IMR-90 (cell line): Measurements from ENCODE around the gene EXOC2. TPM values are rescaled to one million over a fixed set of nuclear protein-coding genes. Genes with fewer than 3 reads are reported as not detected.

ENCODE experiments used
- ATAC-seq: fragments of 200-7000 bp; cut with Tn5 transposase; 2 replicates; pipeline ENCODE4 v1.9.1; 2020; ENCODE audit warnings: low read depth, mild to moderate bottlenecking, moderate library complexity
- BruUV-seq: library from RNA; stranded (reverse); fragments of 400-500 nt; replicated peaks from 2 replicates; lab custom pipeline; 2021; lab: Mats Ljungman, UMichigan
- CTCF ChIA-PET: fragments of 300-600 bp; formaldehyde crosslinking; extraction: SDS; loops from one replicate; lab custom pipeline; 2021; ENCODE audit warnings: antibody characterized with exemption; lab: Yijun Ruan, JAX
- POLR2A ChIA-PET: fragments of 300-600 bp; sonication (Branson Sonifier 250); formaldehyde crosslinking; loops from one replicate; lab custom pipeline; 2022; ENCODE audit warnings: antibody characterized with exemption; ENCODE audit not compliant: unreplicated experiment; lab: Charles Lee
- DNase-seq: peaks from one replicate; pipeline ENCODE4 v3.0.0; 2013
- H2AFZ ChIP-seq: replicated peaks from 2 replicates; pipeline ENCODE3; 2013; ENCODE audit warnings: low read length, mild to moderate bottlenecking; ENCODE audit not compliant: poor library complexity
- H2AK5ac ChIP-seq: 2 replicates; pipeline ENCODE4 v1.6.1; 2013; ENCODE audit warnings: low read depth, low read length, inconsistent platforms
- H2AK9ac ChIP-seq: replicated peaks from 2 replicates; pipeline ENCODE3; 2013; ENCODE audit warnings: mild to moderate bottlenecking, low read depth, low read length, moderate library complexity; ENCODE audit not compliant: poor library complexity
- H2BK120ac ChIP-seq: 2 replicates; pipeline ENCODE4 v1.6.1; 2013; ENCODE audit warnings: low read depth, low read length, inconsistent platforms
- H2BK15ac ChIP-seq: 3 replicates; pipeline ENCODE4 v1.6.1; 2013; ENCODE audit warnings: low read depth, low read length, inconsistent platforms
- H2BK20ac ChIP-seq: 2 replicates; pipeline ENCODE4 v1.6.1; 2013; ENCODE audit warnings: low read depth, mild to moderate bottlenecking, inconsistent platforms, low read length, moderate library complexity
- H2BK5ac ChIP-seq: 2 replicates; pipeline ENCODE4 v1.6.1; 2013; ENCODE audit warnings: mild to moderate bottlenecking, low read depth, low read length, inconsistent platforms; ENCODE audit not compliant: poor library complexity, severe bottlenecking
- H3K14ac ChIP-seq: replicated peaks from 2 replicates; pipeline ENCODE4 v1.6.1; 2013; ENCODE audit warnings: low read depth, low read length, inconsistent platforms
- H3K18ac ChIP-seq: 2 replicates; pipeline ENCODE4 v1.6.1; 2013; ENCODE audit warnings: low read depth, low read length, control low read depth
- H3K23ac ChIP-seq: 2 replicates; pipeline ENCODE4 v1.6.1; 2013; ENCODE audit warnings: low read depth, low read length, inconsistent platforms
- H3K27ac ChIP-seq: 2 replicates; pipeline ENCODE4 v1.5.1; 2013; ENCODE audit warnings: mild to moderate bottlenecking, control low read depth, low read length; ENCODE audit not compliant: insufficient read depth
- H3K27me3 ChIP-seq: 2 replicates; pipeline ENCODE4 v1.6.1; 2013; ENCODE audit warnings: low read length; ENCODE audit not compliant: control insufficient read depth, insufficient read depth
- H3K36me3 ChIP-seq: 2 replicates; pipeline ENCODE4 v1.6.1; 2013; ENCODE audit warnings: low read length, mixed read lengths; ENCODE audit not compliant: control insufficient read depth, insufficient read depth
- H3K4ac ChIP-seq: 2 replicates; pipeline ENCODE4 v1.6.1; 2013; ENCODE audit warnings: low read depth, low read length, inconsistent platforms
- H3K4me1 ChIP-seq: 2 replicates; pipeline ENCODE4 v1.6.1; 2013; ENCODE audit warnings: low read length, mixed read lengths; ENCODE audit not compliant: control insufficient read depth, insufficient read depth
- H3K4me2 ChIP-seq: 2 replicates; pipeline ENCODE4 v1.6.1; 2013; ENCODE audit warnings: low read depth, mild to moderate bottlenecking, control low read depth, low read length, moderate library complexity
- H3K4me3 ChIP-seq: 2 replicates; pipeline ENCODE4 v1.5.1; 2013; ENCODE audit warnings: low read depth, mild to moderate bottlenecking, control low read depth, low read length, moderate library complexity; ENCODE audit not compliant: insufficient read depth
- H3K56ac ChIP-seq: 2 replicates; pipeline ENCODE4 v1.6.1; 2013; ENCODE audit warnings: low read length, inconsistent platforms; ENCODE audit not compliant: insufficient read depth; ENCODE audit errors: extremely low read depth
- H3K79me1 ChIP-seq, 2 experiments: 2 replicates each; pipeline ENCODE4 v1.6.1; 2013; ENCODE audit warnings: low read length in 2 of 2, inconsistent platforms in 1 of 2, low read depth in 1 of 2
- H3K9ac ChIP-seq: 2 replicates; pipeline ENCODE4 v1.6.1; 2013; ENCODE audit warnings: low read depth, low read length, control low read depth
- H3K9me1 ChIP-seq: 2 replicates; pipeline ENCODE4 v1.6.1; 2013; ENCODE audit warnings: low read length, inconsistent platforms; ENCODE audit not compliant: insufficient read depth
- H3K9me3 ChIP-seq: 2 replicates; pipeline ENCODE4 v1.6.1; 2013; ENCODE audit warnings: low read length; ENCODE audit not compliant: control insufficient read depth, insufficient read depth
- H4K20me1 ChIP-seq: 2 replicates; pipeline ENCODE4 v1.6.1; 2013; ENCODE audit warnings: low read length, inconsistent platforms; ENCODE audit not compliant: insufficient read depth
- H4K5ac ChIP-seq: 2 replicates; pipeline ENCODE4 v1.6.1; 2013; ENCODE audit warnings: mild to moderate bottlenecking, low read depth, low read length, control low read depth
- H4K8ac ChIP-seq, 2 experiments: 2 replicates each; pipeline ENCODE4 v1.6.1; 2013; ENCODE audit warnings: low read depth in 2 of 2, low read length in 2 of 2, control low read depth in 1 of 2, inconsistent platforms in 1 of 2
- H4K91ac ChIP-seq: 2 replicates; pipeline ENCODE4 v1.6.1; 2013; ENCODE audit warnings: low read depth, low read length, inconsistent platforms; ENCODE audit not compliant: insufficient read depth
- BHLHE40 ChIP-seq: fragments of 150-350 bp; IDR thresholded peaks from 2 replicates; pipeline ENCODE4 v1.6.1; 2016; ENCODE audit warnings: mild to moderate bottlenecking, low read depth, low read length
- CEBPB ChIP-seq: IDR thresholded peaks from 2 replicates; pipeline ENCODE4 v1.6.1; 2012; ENCODE audit warnings: low read depth, low read length, improper control_type of control experiment
- CHD1 ChIP-seq: IDR thresholded peaks from 2 replicates; pipeline ENCODE4 v1.6.1; 2012; ENCODE audit warnings: low read depth, low read length, improper control_type of control experiment
- ELK1 ChIP-seq: fragments of 150-350 bp; IDR thresholded peaks from 2 replicates; pipeline ENCODE4 v1.6.1; 2016; ENCODE audit warnings: low read depth, mild to moderate bottlenecking, low read length, moderate library complexity, borderline replicate concordance
- FOS ChIP-seq: fragments of 150-350 bp; IDR thresholded peaks from 2 replicates; pipeline ENCODE4 v1.6.1; 2016; ENCODE audit warnings: low read depth, low read length
- MAFK ChIP-seq: IDR thresholded peaks from 2 replicates; pipeline ENCODE4 v1.6.1; 2012; ENCODE audit warnings: low read depth, low read length, improper control_type of control experiment
- MAZ ChIP-seq: IDR thresholded peaks from 2 replicates; pipeline ENCODE4 v1.6.1; 2012; ENCODE audit warnings: low read depth, mild to moderate bottlenecking, low read length, improper control_type of control experiment, moderate library complexity, borderline replicate concordance
- NFE2L2 ChIP-seq: fragments of 150-350 bp; IDR thresholded peaks from 2 replicates; pipeline ENCODE4 v1.6.1; 2016; ENCODE audit warnings: low read depth, mild to moderate bottlenecking, low read length
- POLR2A ChIP-seq: IDR thresholded peaks from 2 replicates; pipeline ENCODE4 v1.6.1; 2012; ENCODE audit warnings: mild to moderate bottlenecking, low read depth, low read length
- RAD21 ChIP-seq: IDR thresholded peaks from 2 replicates; pipeline ENCODE4 v1.6.1; 2012; ENCODE audit warnings: low read length, improper control_type of control experiment
- RCOR1 ChIP-seq: IDR thresholded peaks from 2 replicates; pipeline ENCODE4 v1.6.1; 2012; ENCODE audit warnings: mild to moderate bottlenecking, low read length, improper control_type of control experiment; ENCODE audit not compliant: insufficient replicate concordance
- USF2 ChIP-seq: fragments of 150-350 bp; IDR thresholded peaks from 2 replicates; pipeline ENCODE4 v1.6.1; 2017; ENCODE audit warnings: mild to moderate bottlenecking, antibody characterized with exemption, low read length, low read depth
- WGBS, 2 experiments: methylation state at CpG; one replicate each; pipeline versions ENCODE4 v1.1.5 to v1.1.7; 2013; ENCODE audit warnings: missing lambda C conversion rate in 2 of 2; ENCODE audit not compliant: insufficient read length in 1 of 2; ENCODE audit errors: extremely low coverage in 2 of 2; 5-methylcytosine and 5-hydroxymethylcytosine counted together
- dilution Hi-C: fragments of 300-500 bp; cut with HindIII; formaldehyde crosslinking; loops from one replicate; pipeline ENCODE4 v1.14.3; 2018; ENCODE audit warnings: low sequenced_read_pairs; ENCODE audit not compliant: unreplicated experiment
- in situ Hi-C: fragments of 300-500 bp; cut with MboI; formaldehyde crosslinking; loops from 3 replicates; pipeline ENCODE4 v1.14.3; 2019; ENCODE audit warnings: low sequenced_read_pairs, inconsistent platforms, mixed read lengths
- intact Hi-C: fragments of 100-400 bp; cut with micrococcal nuclease; formaldehyde crosslinking; loops from 2 replicates; pipeline ENCODE4 v1.10.0; 2022
- polyA plus RNA-seq, 3 experiments: library from polyadenylated mRNA; depleted of rRNA; stranded (reverse); fragments of >200 nt; gene quantifications; 2 replicates each; pipeline ENCODE4 v1.2.3, GENCODE V29; 2012; ENCODE audit warnings: low replicate concordance in 1 of 3
- total RNA-seq: library from RNA; depleted of rRNA; stranded (reverse); fragments of >200 nt; gene quantifications from 2 replicates; pipeline ENCODE4 v1.2.3, GENCODE V29; 2012

The EXOC2 gene
- total and polyA plus RNA-seq, 2 of the 4 experiments (the other 2 are of a cell fraction) = 13.1 to 37.3 TPM

GRCh38 chr6:704046-704445, 11.1 kb upstream of the EXOC2 start (continued):
- peak; percentile 56; the same call in 1 of the 2 replicates for TF ChIP-seq CEBPB

GRCh38 chr6:703552-703951, 10.6 kb upstream of the EXOC2 start:
- Histone ChIP-seq H2BK15ac (no peak overlapping the region), H2BK20ac (no peak overlapping the region), H2AFZ (no peak overlapping the region), H3K36me3 (no peaks in the 10 kb centered on the region), H4K91ac (no peak overlapping the region), H4K8ac (no peak overlapping the region), H3K4me2 (no peak overlapping the region), H3K4ac (no peak overlapping the region; the same call in 1 of the 2 replicates), H3K9me1 (peaks cover 6% of the 10 kb centered on the region), H3K27ac (no peak overlapping the region), H3K14ac (no peak overlapping the region), H2AK9ac (no peak overlapping the region), H3K4me1 (peaks cover 7% of the 10 kb centered on the region), H3K4me3 (no peak overlapping the region), H3K9ac (no peak overlapping the region), H3K23ac (no peak overlapping the region), H3K56ac (no peak overlapping the region), H3K79me1 (0 out of 4 replicates have a peak, but pooled peaks cover 0 to 4% of the 10 kb centered on the region in 2 experiments), H4K5ac (no peak overlapping the region; the same call in 1 of the 2 replicates), H3K18ac (no peak overlapping the region), H2BK120ac (0 out of 2 replicates have a peak overlapping the region, but pooled peaks have one; percentile 26), H3K27me3 (no peaks in the 10 kb centered on the region; the same call in 1 of the 2 replicates), H3K9me3 (no peaks in the 10 kb centered on the region), H2BK5ac (no peak overlapping the region), H2AK5ac (no peak overlapping the region), H4K20me1 (no peaks in the 10 kb centered on the region)
- intact Hi-C loops (no loop called here), in situ Hi-C loops (no loop called here), dilution Hi-C loops (no loop called here)
- no peak for TF ChIP-seq RAD21
- TF ChIP-seq FOS = no peak
- no peak for TF ChIP-seq RCOR1
- no peak for TF ChIP-seq NFE2L2
- no peak for TF ChIP-seq MAFK
- no peak for TF ChIP-seq CHD1
- TF ChIP-seq USF2 = no peak
- no peak for TF ChIP-seq ELK1
- TF ChIP-seq BHLHE40 = no peak
- no peak for TF ChIP-seq POLR2A
- no peak for TF ChIP-seq CEBPB
- TF ChIP-seq MAZ = no peak
- no CpG with 5 or more reads among the region's 3 CpGs for WGBS, 2 experiments
- DNase-seq = no peak
- no peak; the same call in 1 of the 2 replicates for ATAC-seq
- no TSS peak for BruUV-seq
- ChIA-PET CTCF (interaction anchor here (1.1 to 3.2 kb wide), 3 partner anchors 11 to 20 kb away, joined by 3 to 11 read pairs (median 5); no protein-coding TSS in a partner anchor), POLR2A (no interaction called here)
